Fibroblast of the conjunctiva (primary cell): ENCODE results near the gene SLC17A8.
"Not testable (repeated sequence)": the region's sequence is repeated elsewhere in the genome, so short reads cannot be mapped to it uniquely, and the experiment has no call there.

Experiments
- DNase-seq: peaks from one replicate; pipeline ENCODE4 v3.0.0-alpha.2; 2010; ENCODE audit warnings: low read depth

SLC17A8 gene

GRCh38 chr12:100356644-100357223 lies at the start of gene SLC17A8:
Gene SLC17A8 (plus strand): TSS chr12:100357074. CDS start chr12:100357392, 318 bp downstream.
- no peak for DNase-seq

- not testable (repeated sequence) for DNase-seq
These were observed 48.7 kb upstream of the SLC17A8 start for GRCh38 chr12:100308138-100308537.

- DNase-seq: no peak
These were observed 45.6 kb upstream of the SLC17A8 start for GRCh38 chr12:100311317-100311716.

- DNase-seq: no peak
These were observed 39.5 kb upstream of the SLC17A8 start for GRCh38 chr12:100317371-100317770.

GRCh38 chr12:100324498-100324897 lies 32.4 kb upstream of the SLC17A8 start:
- no peak for DNase-seq

GRCh38 chr12:100326208-100326607 lies 30.7 kb upstream of the SLC17A8 start:
- DNase-seq: no peak

- DNase-seq: no peak
These were observed 27.1 kb upstream of the SLC17A8 start for GRCh38 chr12:100329800-100330199.

GRCh38 chr12:100331871-100332270 lies 25.0 kb upstream of the SLC17A8 start:
- DNase-seq: no peak

GRCh38 chr12:100332852-100333251 lies 24.0 kb upstream of the SLC17A8 start:
- no peak for DNase-seq

- no peak for DNase-seq
These were observed 19.6 kb upstream of the SLC17A8 start for GRCh38 chr12:100337299-100337698.

GRCh38 chr12:100337727-100338126 lies 19.1 kb upstream of the SLC17A8 start:
- no peak for DNase-seq

- no peak for DNase-seq
These were observed 17.8 kb upstream of the SLC17A8 start for GRCh38 chr12:100339071-100339470.

- DNase-seq: not testable (repeated sequence)
These were observed 14.0 kb upstream of the SLC17A8 start for GRCh38 chr12:100342897-100343296.

- DNase-seq: not testable (repeated sequence)
These were observed 12.5 kb upstream of the SLC17A8 start for GRCh38 chr12:100344351-100344750.

GRCh38 chr12:100345020-100345767 lies 11.7 kb upstream of the SLC17A8 start:
- DNase-seq: no peak

- no peak for DNase-seq
These were observed 10.2 kb upstream of the SLC17A8 start for GRCh38 chr12:100346660-100347059.

- DNase-seq: peak; percentile 16
These were observed 8.0 kb upstream of the SLC17A8 start for GRCh38 chr12:100348657-100349454.

- no peak for DNase-seq
These were observed 2.4 kb downstream of the SLC17A8 start for GRCh38 chr12:100359248-100359647.

- DNase-seq: no peak
These were observed 2.9 kb downstream of the SLC17A8 start for GRCh38 chr12:100359822-100360221.

- DNase-seq: no peak
These were observed 3.6 kb downstream of the SLC17A8 start for GRCh38 chr12:100360450-100360849.

GRCh38 chr12:100364324-100364723 lies 7.5 kb downstream of the SLC17A8 start:
- no peak for DNase-seq

GRCh38 chr12:100365411-100365810 lies 8.5 kb downstream of the SLC17A8 start:
- DNase-seq: no peak

- DNase-seq: no peak
These were observed 11.2 kb downstream of the SLC17A8 start for GRCh38 chr12:100368066-100368465.
